GM03348 (cell line): Measurements from ENCODE around the gene CFAP221.

Experiments
- DNase-seq: peaks from one replicate; pipeline ENCODE4 v3.0.0; 2012; ENCODE audit warnings: low spot score

CFAP221 gene

DNA sequence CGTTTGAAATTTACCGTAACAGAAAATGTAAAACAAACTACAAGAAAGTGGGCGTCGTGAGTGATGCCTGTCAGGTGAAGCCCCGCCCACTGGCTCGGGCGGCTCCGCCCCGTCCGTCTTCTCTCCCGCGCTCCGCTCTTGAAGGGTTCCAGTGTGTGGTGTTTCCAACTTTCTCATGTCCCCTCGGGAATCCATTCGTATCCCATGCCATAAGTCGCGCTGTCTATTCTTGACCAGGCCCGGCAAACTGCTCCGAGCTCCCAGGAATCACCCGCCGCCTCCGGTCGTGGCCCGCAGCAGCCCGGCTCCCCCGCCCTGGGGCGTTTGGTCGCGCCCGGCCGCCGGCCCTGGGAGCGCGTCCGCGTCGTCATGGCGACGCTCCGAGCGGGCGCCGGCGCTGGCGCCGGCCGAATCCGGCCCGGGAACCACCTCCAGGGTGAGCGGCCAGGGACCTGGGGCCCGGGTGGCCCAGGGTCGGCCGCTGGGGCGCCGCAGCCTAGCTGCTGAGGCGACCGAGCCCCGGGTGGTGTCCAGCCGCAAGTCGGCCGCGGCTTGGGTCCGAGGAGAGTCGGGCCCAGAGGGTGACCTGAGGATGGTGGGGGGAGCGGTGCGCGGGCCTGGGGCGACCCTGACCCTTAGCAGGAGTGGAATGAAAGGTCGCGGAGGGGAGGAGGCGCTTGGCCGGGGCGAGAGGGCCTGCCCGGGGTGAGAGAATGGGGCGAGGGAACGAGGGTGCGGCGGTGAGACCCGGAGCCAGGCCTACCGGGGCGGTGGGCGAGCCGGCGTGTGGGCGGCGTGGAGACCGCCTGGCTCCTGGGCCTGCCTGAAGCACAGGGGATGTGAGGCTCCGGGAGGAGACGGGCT, at the start of gene CFAP221:
CFAP221 (plus strand) TSS at position 375 of the 864 bp plus-strand sequence. CDS start 1,683 bp downstream, outside the sequence.
- DNase-seq = peak; percentile 92

GRCh38 chr2:119495948-119496347, 48.3 kb upstream of the CFAP221 start:
- no peak for DNase-seq

DNA sequence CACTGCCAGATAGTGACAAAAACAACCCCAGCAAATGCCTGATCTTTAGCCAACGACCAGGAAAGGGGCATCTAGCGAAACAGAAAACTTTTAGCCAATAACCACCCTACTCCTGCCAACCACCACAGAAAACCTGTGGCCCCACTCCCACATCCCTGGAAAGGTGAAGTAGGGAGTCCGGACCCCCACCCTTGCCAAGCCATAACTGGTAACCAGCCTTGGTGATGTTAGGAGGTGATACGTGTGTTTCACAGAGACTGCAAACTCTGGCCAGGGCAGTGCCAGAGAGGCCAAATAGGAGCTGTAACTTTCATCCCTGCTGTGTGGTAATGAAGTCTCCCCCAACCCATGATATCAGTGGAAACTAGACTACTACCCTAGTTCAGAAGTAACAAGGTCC, 47.6 kb upstream of the CFAP221 start:
- no peak for DNase-seq

- DNase-seq = no peak
These were observed 35.5 kb upstream of the CFAP221 start for GRCh38 chr2:119508756-119509155.

DNA sequence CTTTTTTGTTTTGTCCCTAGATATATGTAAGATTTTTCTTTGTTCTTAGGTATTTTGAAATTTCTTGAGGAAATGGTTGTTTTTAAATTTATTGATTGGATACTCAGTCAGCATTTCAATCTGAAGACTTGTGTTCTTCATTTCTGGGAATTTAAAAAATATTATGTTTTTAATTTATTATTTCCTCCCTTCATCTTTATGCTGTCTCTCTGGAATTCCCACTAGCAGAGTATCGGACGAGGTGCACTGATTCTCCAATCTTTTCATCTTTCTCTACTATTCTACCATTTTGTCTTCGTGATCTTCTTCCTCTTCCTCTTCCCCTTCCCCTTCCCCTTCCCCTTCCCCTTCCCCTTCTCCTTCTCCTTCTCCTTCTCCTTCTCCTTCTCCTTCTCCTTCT, 32.3 kb upstream of the CFAP221 start:
- DNase-seq = no peak

GRCh38 chr2:119512946-119513345, 31.3 kb upstream of the CFAP221 start:
- no peak for DNase-seq

DNA sequence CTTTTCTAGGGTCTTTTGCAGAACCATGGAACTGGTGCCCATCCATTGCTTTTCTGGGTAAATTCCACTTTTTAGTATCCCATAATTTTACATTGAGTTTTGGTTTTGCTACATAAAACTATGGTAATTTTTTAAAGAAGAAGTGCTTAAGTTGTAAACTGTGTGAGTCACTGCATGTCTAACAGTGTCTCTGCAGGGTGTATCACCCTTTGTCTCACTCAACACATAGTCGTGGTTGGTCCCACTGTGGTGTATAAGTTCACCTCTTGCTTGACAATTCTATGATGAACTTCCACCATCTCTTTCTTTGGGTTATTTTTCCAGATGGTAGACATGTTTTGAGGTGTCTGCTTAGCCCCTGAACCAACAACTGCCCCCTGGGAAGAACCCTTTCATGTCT, 30.4 kb upstream of the CFAP221 start:
- DNase-seq = no peak

- DNase-seq = no peak
These were observed 28.1 kb upstream of the CFAP221 start for GRCh38 chr2:119516121-119516520.

DNA sequence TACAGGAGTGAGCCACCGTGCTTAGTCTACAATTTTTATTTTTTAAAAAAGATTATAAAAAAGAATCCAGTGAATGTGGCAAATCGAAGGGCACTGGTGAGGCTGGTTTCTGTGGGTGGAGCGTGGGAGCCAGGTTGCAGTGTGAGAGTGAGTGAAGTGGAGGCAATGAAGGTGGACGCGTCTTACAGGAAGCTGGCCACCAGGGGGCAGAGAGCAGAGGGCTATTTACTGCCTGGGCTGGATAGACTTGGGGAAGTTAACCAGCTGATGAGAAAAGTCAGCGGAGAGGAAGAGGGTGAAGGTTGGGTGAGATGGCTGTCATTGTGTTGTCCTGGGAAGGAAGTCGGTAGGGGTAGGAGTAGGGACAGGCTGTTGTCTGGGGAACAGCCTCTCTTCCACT, 26.8 kb upstream of the CFAP221 start:
- peak; percentile 78 for DNase-seq

DNA sequence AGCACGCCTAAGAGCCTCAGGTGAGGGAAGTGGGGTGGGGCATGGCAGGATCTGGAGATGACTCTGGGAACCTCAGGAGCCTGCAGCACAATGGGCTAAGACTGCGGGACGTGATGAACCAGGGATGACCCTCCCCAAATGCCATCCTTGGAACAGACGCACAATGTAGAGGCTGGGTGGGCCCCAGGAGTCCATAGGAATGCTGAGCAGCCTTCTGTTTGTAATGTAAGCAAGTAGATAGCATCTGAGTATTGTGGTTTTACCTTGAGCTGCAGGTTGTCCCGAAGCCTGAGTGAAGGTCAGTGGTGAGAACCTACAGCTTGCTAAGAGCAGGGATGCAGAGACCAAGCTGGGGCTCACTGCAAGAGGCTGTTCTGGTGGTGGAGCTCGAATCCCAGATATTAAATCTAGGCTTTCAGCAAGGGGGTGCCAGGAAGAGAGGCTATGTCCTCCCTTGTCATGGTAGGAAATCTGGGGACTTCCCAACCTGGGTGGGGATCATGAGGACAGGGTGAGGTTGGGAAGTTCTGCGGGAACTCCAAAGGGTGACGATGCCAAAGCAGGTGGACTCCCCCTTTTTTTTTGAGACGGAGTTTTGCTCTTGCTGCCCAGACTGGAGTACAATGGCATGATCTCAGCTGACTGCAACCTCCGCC, 25.7 kb upstream of the CFAP221 start:
- no peak for DNase-seq

DNA sequence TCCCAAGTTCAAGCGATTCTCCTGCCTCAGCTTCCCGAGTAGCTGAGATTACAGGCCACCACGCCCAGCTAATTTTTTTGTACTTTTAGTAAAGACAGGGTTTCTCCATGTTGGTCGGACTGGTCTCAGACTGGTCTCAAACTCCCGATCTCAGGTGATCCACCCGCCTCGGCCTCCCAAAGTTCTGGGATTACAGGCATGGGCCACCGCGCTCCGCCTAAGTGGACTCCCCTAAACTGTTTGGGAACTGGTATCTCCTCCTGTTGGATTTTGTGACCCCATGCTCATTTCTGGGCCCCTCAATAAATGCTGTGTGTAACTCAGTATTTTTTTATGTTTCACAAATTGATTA, 25.2 kb upstream of the CFAP221 start:
- DNase-seq = no peak

GRCh38 chr2:119520696-119521432, 23.4 kb upstream of the CFAP221 start:
- no peak for DNase-seq

GRCh38 chr2:119521433-119522050, 22.7 kb upstream of the CFAP221 start:
- no peak for DNase-seq

- DNase-seq = no peak
These were observed 21.6 kb upstream of the CFAP221 start for GRCh38 chr2:119522671-119523070.

DNA sequence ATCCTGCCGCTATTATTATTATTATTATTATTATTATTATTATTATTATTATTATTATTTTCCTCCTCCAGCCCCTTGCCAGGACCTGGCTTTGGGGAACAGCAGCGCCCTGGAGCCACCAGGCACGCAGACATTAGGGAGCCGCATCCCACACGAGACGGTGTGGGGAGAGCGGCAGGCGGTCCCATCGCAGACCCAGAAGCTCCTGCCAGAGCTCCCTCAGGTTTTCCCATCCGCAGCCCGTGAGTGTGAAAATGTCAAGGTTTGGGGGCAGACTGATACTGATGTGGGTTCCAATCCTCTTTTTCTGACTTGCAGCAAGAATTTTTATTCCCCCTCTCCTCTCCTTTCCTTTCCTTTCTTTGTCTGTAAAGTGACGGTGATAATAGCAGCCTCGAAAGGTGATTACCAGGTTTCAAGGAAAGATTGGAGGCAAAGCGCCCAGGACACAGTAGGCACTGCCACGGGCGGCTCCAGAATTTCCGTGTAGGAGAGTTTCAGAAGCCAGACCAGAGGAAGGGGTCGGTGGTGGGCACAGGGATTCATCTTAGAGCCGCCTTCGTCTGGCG, 20.8 kb upstream of the CFAP221 start:
- no peak for DNase-seq

- no peak for DNase-seq
These were observed 20.1 kb upstream of the CFAP221 start, which contains the start of gene SCTR for GRCh38 chr2:119523952-119524694. Gene SCTR, minus strand, starts transcription at chr2:119524483. Its CDS starts 257 bp downstream, at chr2:119524226.

GRCh38 chr2:119525614-119526013, 18.6 kb upstream of the CFAP221 start:
- DNase-seq = no peak

GRCh38 chr2:119527999-119528398, 16.2 kb upstream of the CFAP221 start:
- DNase-seq = no peak

DNA sequence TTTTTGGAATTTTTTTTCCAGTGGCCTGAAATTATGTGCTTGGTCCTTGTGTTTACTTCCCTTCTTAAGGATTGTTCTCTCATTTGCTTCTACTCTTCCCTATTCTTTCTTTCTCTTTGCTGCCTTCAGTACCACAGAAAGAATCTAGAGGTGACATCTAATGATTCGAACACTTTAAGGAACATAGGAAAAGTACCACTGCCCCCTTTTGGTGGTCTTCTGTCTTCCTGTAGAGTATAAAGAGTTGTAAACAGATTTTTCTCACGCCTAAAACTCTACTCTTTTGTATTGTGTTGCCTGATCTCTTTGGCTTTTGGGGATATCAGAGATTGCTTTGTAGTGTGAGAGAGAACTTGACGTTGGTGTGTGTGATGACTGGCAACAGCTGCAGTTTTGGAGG, 13.0 kb upstream of the CFAP221 start:
- DNase-seq = no peak

DNA sequence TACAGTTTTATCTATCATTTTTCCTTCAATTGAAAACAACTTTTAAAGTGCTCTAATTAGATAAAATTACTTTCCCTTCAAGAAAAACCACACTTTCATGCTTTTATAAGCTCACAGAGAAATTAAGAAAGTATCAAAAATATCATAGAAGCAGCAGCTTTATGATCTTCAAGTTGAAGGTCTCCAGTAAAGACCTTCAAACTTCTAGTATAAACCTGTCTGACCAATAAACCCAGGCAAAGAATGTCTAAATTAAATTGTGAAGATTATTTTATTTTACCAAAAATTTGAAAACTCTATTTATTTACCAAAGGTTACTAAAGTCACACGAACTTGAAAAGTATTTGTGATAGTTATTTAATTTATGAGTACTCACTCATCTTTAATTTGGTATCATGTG, 10.7 kb upstream of the CFAP221 start:
- DNase-seq = no peak

GRCh38 chr2:119536211-119536610, 8.0 kb upstream of the CFAP221 start:
- no peak for DNase-seq
